ENCODE data around the gene AVPI1.

DNA sequence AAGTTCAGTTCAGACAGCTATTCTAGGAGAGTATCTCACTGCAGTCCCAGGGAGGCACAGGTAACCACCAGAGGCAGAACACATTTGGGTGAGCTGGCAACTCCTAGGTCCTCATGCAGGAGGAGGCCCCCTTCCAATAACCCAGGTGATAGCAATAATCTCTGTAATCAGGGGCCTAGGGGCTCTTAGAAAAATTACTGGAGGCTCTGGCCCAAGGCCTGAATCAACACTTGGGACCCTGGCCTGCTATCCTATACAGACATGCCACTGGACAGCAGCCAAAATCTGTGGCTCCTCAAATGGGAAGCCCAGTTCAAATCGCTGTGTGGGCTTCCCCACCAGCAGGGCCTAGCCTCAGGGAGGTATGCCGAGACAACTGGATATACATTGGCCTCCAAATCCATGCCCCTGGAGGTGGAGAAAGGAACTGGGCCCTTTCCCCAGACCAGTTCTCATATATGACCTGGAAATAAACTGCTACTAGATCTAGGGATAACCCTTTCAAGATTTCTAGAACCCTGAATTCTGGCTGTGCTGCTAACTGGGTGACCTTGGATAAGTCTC is 1.6 kb downstream of the AVPI1 start:
- TF ChIP-seq, protein P1, sequence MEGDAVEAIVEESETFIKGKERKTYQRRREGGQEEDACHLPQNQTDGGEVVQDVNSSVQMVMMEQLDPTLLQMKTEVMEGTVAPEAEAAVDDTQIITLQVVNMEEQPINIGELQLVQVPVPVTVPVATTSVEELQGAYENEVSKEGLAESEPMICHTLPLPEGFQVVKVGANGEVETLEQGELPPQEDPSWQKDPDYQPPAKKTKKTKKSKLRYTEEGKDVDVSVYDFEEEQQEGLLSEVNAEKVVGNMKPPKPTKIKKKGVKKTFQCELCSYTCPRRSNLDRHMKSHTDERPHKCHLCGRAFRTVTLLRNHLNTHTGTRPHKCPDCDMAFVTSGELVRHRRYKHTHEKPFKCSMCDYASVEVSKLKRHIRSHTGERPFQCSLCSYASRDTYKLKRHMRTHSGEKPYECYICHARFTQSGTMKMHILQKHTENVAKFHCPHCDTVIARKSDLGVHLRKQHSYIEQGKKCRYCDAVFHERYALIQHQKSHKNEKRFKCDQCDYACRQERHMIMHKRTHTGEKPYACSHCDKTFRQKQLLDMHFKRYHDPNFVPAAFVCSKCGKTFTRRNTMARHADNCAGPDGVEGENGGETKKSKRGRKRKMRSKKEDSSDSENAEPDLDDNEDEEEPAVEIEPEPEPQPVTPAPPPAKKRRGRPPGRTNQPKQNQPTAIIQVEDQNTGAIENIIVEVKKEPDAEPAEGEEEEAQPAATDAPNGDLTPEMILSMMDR (IDR thresholded peaks at IDR 0.05; ENCODE audit: insufficient read depth, low read length, poor library complexity, severe bottlenecking) = no peak
- no peak for TF ChIP-seq EZH2phosphoT487 (conservative IDR thresholded peaks at IDR 0.05; ENCODE audit: low read length)
